Measurements from ENCODE around the gene GAP43.

GAP43 gene

GRCh38 chr3:115578331-115578730 lies 45.0 kb upstream of the GAP43 start:
- H3K9ac ChIP-seq (ENCODE audit: low read length): no peak overlapping the region
- TF ChIP-seq EZH2phosphoT487 (conservative IDR thresholded peaks at IDR 0.05; ENCODE audit: low read length): no peak
- TF ChIP-seq CTCF (IDR thresholded peaks at IDR 0.05; ENCODE audit: insufficient read depth, low read length, poor library complexity, severe bottlenecking): no peak
- H3F3A ChIP-seq (ENCODE audit: insufficient read depth): no peaks in the 10 kb centered on the region
- H3K27me3 ChIP-seq (ENCODE audit: low read length): no peaks in the 10 kb centered on the region
- no peaks in the 10 kb centered on the region for H4K20me1 ChIP-seq (ENCODE audit: low read depth, low read length)
- no peaks in the 10 kb centered on the region for H3K36me3 ChIP-seq (ENCODE audit: low read length)
- no peaks in the 10 kb centered on the region for H3K9me3 ChIP-seq (ENCODE audit: insufficient read depth, low read length)
- H3K27ac ChIP-seq (ENCODE audit: low read depth, low read length): no peak overlapping the region
- no peak overlapping the region for H2AFZ ChIP-seq (ENCODE audit: low read depth, low read length, severe bottlenecking)
- no peak overlapping the region for H3K4me3 ChIP-seq (ENCODE audit: insufficient read depth, low read length, poor library complexity, severe bottlenecking)
- no peak overlapping the region for H3K4me2 ChIP-seq (ENCODE audit: low read depth, low read length, poor library complexity, severe bottlenecking)
- H3K9me2 ChIP-seq (replicated peaks; ENCODE audit: insufficient read depth, low read length): no peaks in the 10 kb centered on the region
- no peaks in the 10 kb centered on the region for H3K79me2 ChIP-seq (ENCODE audit: insufficient read depth, low read length)

- H4K20me1 ChIP-seq (ENCODE audit: low read depth, low read length): no peaks in the 10 kb centered on the region
- TF ChIP-seq CTCF (IDR thresholded peaks at IDR 0.05; ENCODE audit: insufficient read depth, low read length, poor library complexity, severe bottlenecking) (no peak), EZH2phosphoT487 (conservative IDR thresholded peaks at IDR 0.05; ENCODE audit: low read length) (no peak)
- H3K9me2 ChIP-seq (replicated peaks; ENCODE audit: insufficient read depth, low read length): no peaks in the 10 kb centered on the region
- H3F3A ChIP-seq (ENCODE audit: insufficient read depth): no peaks in the 10 kb centered on the region
- no peak overlapping the region for H3K27ac ChIP-seq (ENCODE audit: low read depth, low read length)
- no peaks in the 10 kb centered on the region for H3K36me3 ChIP-seq (ENCODE audit: low read length)
- H3K79me2 ChIP-seq (ENCODE audit: insufficient read depth, low read length): no peaks in the 10 kb centered on the region
- H3K27me3 ChIP-seq (ENCODE audit: low read length): no peaks in the 10 kb centered on the region
- no peak overlapping the region for H3K4me2 ChIP-seq (ENCODE audit: low read depth, low read length, poor library complexity, severe bottlenecking)
- H3K9ac ChIP-seq (ENCODE audit: low read length): no peak overlapping the region
- H3K9me3 ChIP-seq (ENCODE audit: insufficient read depth, low read length): no peaks in the 10 kb centered on the region
- no peak overlapping the region for H2AFZ ChIP-seq (ENCODE audit: low read depth, low read length, severe bottlenecking)
- H3K4me3 ChIP-seq (ENCODE audit: insufficient read depth, low read length, poor library complexity, severe bottlenecking): no peak overlapping the region
Measured at GRCh38 chr3:115580566-115580965, 42.7 kb upstream of the GAP43 start.

GRCh38 chr3:115581362-115582135 lies 41.8 kb upstream of the GAP43 start:
- H3K27ac ChIP-seq (ENCODE audit: low read depth, low read length): no peak overlapping the region
- H3K79me2 ChIP-seq (ENCODE audit: insufficient read depth, low read length): no peaks in the 10 kb centered on the region
- no peaks in the 10 kb centered on the region for H3K27me3 ChIP-seq (ENCODE audit: low read length)
- no peaks in the 10 kb centered on the region for H3F3A ChIP-seq (ENCODE audit: insufficient read depth)
- no peaks in the 10 kb centered on the region for H3K36me3 ChIP-seq (ENCODE audit: low read length)
- H3K9me3 ChIP-seq (ENCODE audit: insufficient read depth, low read length): no peaks in the 10 kb centered on the region
- H2AFZ ChIP-seq (ENCODE audit: low read depth, low read length, severe bottlenecking): no peak overlapping the region
- H3K9me2 ChIP-seq (replicated peaks; ENCODE audit: insufficient read depth, low read length): no peaks in the 10 kb centered on the region
- no peak overlapping the region for H3K4me2 ChIP-seq (ENCODE audit: low read depth, low read length, poor library complexity, severe bottlenecking)
- H3K4me3 ChIP-seq (ENCODE audit: insufficient read depth, low read length, poor library complexity, severe bottlenecking): no peak overlapping the region
- TF ChIP-seq EZH2phosphoT487 (conservative IDR thresholded peaks at IDR 0.05; ENCODE audit: low read length) (no peak), CTCF (IDR thresholded peaks at IDR 0.05; ENCODE audit: insufficient read depth, low read length, poor library complexity, severe bottlenecking) (no peak)
- H3K9ac ChIP-seq (ENCODE audit: low read length): no peak overlapping the region
- H4K20me1 ChIP-seq (ENCODE audit: low read depth, low read length): no peaks in the 10 kb centered on the region
